Fibroblast of lung (primary cell): ENCODE measurements around the gene ME2. TPM values are rescaled to one million over a fixed set of nuclear protein-coding genes. Genes with fewer than 3 reads are reported as not detected.
"Not testable (repeated sequence)": the region's sequence is repeated elsewhere in the genome, so short reads cannot be mapped to it uniquely, and the experiment has no call there.

Experiments
- DNase-seq, 2 donors: peaks; one replicate each; pipeline versions ENCODE4 v3.0.0 to v3.0.0-alpha.2; 2010; ENCODE audit warnings: low read depth in 2 of 2
- H2AFZ ChIP-seq: 2 replicates; pipeline ENCODE4 v1.5.1; 2012; ENCODE audit warnings: low read length, control low read depth, inconsistent platforms
- H3K27ac ChIP-seq: 2 replicates; pipeline ENCODE4 v1.5.1; 2011; ENCODE audit warnings: low read length, control low read depth; ENCODE audit not compliant: insufficient read depth
- H3K27me3 ChIP-seq: 2 replicates; pipeline ENCODE4 v1.5.1; 2011; ENCODE audit warnings: mild to moderate bottlenecking, low read length; ENCODE audit not compliant: control insufficient read depth, insufficient read depth
- H3K36me3 ChIP-seq: 2 replicates; pipeline ENCODE4 v1.5.1; 2011; ENCODE audit warnings: low read length; ENCODE audit not compliant: control insufficient read depth, insufficient read depth
- H3K4me1 ChIP-seq: 2 replicates; pipeline ENCODE4 v1.5.1; 2011; ENCODE audit warnings: low read length; ENCODE audit not compliant: control insufficient read depth, insufficient read depth; ENCODE audit errors: extremely low read depth
- H3K4me2 ChIP-seq: 2 replicates; pipeline ENCODE4 v1.5.1; 2011; ENCODE audit warnings: low read length, control low read depth; ENCODE audit not compliant: insufficient read depth; ENCODE audit errors: extremely low read depth
- H3K4me3 ChIP-seq, 4 experiments: fragments of 200-600 bp in 1 of 4; sonication (generic) in 1 of 4; replicated peaks in 1 of 4; 2 replicates each; pipeline ENCODE4 v1.5.1; 2011 to 2016; ENCODE audit warnings: low read length in 4 of 4, low read depth in 3 of 4, mild to moderate bottlenecking in 3 of 4, control low read depth in 2 of 4, inconsistent platforms in 1 of 4, mixed read lengths in 1 of 4; ENCODE audit not compliant: insufficient read depth in 1 of 4; ENCODE audit errors: control extremely low read depth in 1 of 4
- H3K79me2 ChIP-seq: 2 replicates; pipeline ENCODE4 v1.5.1; 2012; ENCODE audit warnings: mild to moderate bottlenecking, low read length, inconsistent platforms; ENCODE audit not compliant: control insufficient read depth, insufficient read depth
- H3K9ac ChIP-seq: 2 replicates; pipeline ENCODE4 v1.5.1; 2011; ENCODE audit warnings: mild to moderate bottlenecking, low read length, control low read depth; ENCODE audit not compliant: insufficient read depth
- H3K9me3 ChIP-seq: 2 replicates; pipeline ENCODE4 v1.5.1; 2012; ENCODE audit warnings: low read depth, low read length; ENCODE audit not compliant: control insufficient read depth, insufficient read depth
- H4K20me1 ChIP-seq: 2 replicates; pipeline ENCODE4 v1.5.1; 2011; ENCODE audit warnings: low read length; ENCODE audit not compliant: control insufficient read depth, insufficient read depth; ENCODE audit errors: extremely low read depth
- EZH2 ChIP-seq: IDR thresholded peaks from 2 replicates; pipeline ENCODE4 v1.5.1; 2012; ENCODE audit warnings: low read length, control low read depth, mild to moderate bottlenecking; ENCODE audit errors: missing control alignments
- polyA plus RNA-seq, 2 donors: library from polyadenylated mRNA; depleted of rRNA in 1 of 2; stranded (reverse) in 1 of 2; unstranded in 1 of 2; fragments of >200 nt; gene quantifications; 2 replicates each; pipeline ENCODE4 v1.2.1, GENCODE V29; 2011 to 2012; ENCODE audit warnings: missing spikeins in 1 of 2
- total RNA-seq: library from RNA; depleted of rRNA; stranded (reverse); fragments of >200 nt; gene quantifications from 2 replicates; pipeline ENCODE4 v1.2.1, GENCODE V29; 2014
- TF ChIP-seq, protein P1 (sequence below), 2 donors: IDR thresholded peaks in 1 of 2; conservative IDR thresholded peaks in 1 of 2; 1 replicate in 1 of 2; 2 replicates in 1 of 2; pipeline ENCODE4 v1.5.1; 2011 to 2012; ENCODE audit warnings: low read length in 2 of 2, control low read depth in 1 of 2, inconsistent platforms in 1 of 2, low read depth in 1 of 2, mild to moderate bottlenecking in 1 of 2

Gene ME2
- total and polyA plus RNA-seq, 2 donors (not counting 1 experiment from before 2014, with no cell fraction given): 40.5 to 57.0 TPM

DNA sequence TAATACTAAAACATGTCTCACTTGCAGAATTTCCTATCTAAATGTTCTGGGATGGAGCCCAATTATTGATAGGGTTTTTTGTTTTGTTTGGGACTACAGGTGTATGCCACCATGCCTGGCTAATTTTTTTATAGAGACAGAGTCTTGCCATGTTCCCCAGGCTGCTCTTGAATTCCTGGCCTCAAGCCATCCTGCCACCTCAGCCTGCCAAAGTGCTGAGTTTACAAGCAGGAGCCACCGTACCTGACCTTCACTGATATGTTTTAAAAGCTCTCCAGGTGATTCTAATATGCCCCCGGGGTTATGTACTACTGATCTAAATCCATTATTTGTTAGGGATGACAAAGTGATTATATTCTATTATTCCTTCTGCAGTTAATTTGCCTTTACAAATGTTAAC lies 91.1 kb downstream of the ME2 start:
- Histone ChIP-seq H3K27ac (no peak overlapping the region), H3K4me2 (no peak overlapping the region), H4K20me1 (no peaks in the 10 kb centered on the region), H3K27me3 (no peaks in the 10 kb centered on the region), H3K9ac (no peak overlapping the region), H3K4me3 (no peak overlapping the region), H3K9me3 (no peaks in the 10 kb centered on the region), H3K36me3 (no peaks in the 10 kb centered on the region), H3K79me2 (peaks cover 11% of the 10 kb centered on the region), H3K4me1 (no peaks in the 10 kb centered on the region), H2AFZ (no peak overlapping the region)
- TF ChIP-seq, protein P1, sequence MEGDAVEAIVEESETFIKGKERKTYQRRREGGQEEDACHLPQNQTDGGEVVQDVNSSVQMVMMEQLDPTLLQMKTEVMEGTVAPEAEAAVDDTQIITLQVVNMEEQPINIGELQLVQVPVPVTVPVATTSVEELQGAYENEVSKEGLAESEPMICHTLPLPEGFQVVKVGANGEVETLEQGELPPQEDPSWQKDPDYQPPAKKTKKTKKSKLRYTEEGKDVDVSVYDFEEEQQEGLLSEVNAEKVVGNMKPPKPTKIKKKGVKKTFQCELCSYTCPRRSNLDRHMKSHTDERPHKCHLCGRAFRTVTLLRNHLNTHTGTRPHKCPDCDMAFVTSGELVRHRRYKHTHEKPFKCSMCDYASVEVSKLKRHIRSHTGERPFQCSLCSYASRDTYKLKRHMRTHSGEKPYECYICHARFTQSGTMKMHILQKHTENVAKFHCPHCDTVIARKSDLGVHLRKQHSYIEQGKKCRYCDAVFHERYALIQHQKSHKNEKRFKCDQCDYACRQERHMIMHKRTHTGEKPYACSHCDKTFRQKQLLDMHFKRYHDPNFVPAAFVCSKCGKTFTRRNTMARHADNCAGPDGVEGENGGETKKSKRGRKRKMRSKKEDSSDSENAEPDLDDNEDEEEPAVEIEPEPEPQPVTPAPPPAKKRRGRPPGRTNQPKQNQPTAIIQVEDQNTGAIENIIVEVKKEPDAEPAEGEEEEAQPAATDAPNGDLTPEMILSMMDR (conservative IDR thresholded peaks at IDR 0.05 in 1 of 2, IDR thresholded peaks at IDR 0.05 in 1 of 2; ENCODE audit: low read depth in 1 of 2, low read length in 2 of 2): no peak
- no peak for TF ChIP-seq EZH2
- no peak for DNase-seq

DNA sequence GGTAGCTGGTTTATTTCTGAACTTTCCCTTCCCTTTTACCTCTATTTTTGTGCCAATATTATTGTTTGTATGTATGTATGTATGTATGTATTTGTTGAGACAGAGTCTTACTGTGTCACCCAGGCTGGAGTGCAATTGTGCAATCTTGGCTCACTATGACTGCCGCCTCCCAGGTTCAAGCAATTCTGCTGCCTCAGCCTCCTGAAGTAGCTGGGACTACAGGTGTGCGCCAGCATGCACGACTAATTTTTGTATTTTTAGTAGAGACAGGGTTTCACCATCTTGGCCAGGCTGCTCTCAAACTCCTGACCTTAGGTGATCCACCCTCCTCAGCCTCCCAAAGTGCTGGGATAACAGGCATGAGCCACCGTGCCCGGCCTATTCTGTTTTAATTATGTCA lies 93.5 kb downstream of the ME2 start:
- H3K9me3 ChIP-seq, H3K36me3 ChIP-seq, H3K9ac ChIP-seq, H2AFZ ChIP-seq, H3K4me3 ChIP-seq, H3K4me2 ChIP-seq, H3K4me1 ChIP-seq, DNase-seq, H4K20me1 ChIP-seq, H3K27me3 ChIP-seq, H3K27ac ChIP-seq: not testable (repeated sequence)
- peaks cover 11% of the 10 kb centered on the region for H3K79me2 ChIP-seq

DNA sequence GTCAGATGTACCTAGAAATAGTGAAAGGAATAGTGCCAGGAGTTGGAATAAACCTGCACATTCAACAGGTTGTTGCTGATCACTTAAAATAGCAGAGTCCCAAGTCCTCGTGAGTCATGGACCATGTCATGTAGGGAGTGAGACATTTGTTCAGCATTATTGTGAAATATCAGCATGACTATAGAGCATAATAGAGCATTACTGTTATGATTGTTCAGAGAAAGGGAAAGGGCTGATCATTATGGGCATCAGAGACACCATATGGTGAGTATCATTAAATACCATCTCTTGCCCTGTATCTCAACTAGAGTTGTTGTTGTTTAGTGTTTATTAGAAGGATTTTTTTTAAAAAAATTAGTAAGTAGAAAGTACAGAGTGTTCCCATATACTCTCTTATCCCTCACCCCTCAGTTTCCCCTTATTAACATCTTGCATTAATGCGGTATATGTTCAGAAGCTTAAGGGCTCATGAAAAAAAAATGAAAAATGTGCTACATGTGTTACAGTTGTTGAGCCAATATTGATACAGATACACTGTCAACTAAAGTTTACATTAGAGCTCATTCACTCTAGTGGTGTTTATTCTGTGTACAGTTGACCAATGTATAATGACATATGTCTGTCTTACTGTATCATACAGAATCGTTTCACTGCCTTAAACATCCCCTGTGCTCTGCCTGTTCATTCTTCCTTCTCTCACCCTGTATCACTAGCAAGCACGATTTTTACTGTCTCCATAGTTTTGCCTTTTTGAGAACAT lies 94.6 kb downstream of the ME2 start:
- TF ChIP-seq, protein P1 (conservative IDR thresholded peaks at IDR 0.05 in 1 of 2, IDR thresholded peaks at IDR 0.05 in 1 of 2; ENCODE audit: low read depth in 1 of 2, low read length in 2 of 2): no peak
- no peak for TF ChIP-seq EZH2
- no peaks in the 10 kb centered on the region for H3K27me3 ChIP-seq
- DNase-seq: peak; percentile 45 to 59
- H3K36me3 ChIP-seq: peaks cover 4% of the 10 kb centered on the region
- H3K4me2 ChIP-seq: no peak overlapping the region
- no peaks in the 10 kb centered on the region for H3K4me1 ChIP-seq
- no peak overlapping the region for H3K4me3 ChIP-seq
- no peaks in the 10 kb centered on the region for H3K9me3 ChIP-seq
- H2AFZ ChIP-seq: no peak overlapping the region
- H3K79me2 ChIP-seq: peaks cover 11% of the 10 kb centered on the region
- H3K9ac ChIP-seq: no peak overlapping the region
- no peak overlapping the region for H3K27ac ChIP-seq
- H4K20me1 ChIP-seq: no peaks in the 10 kb centered on the region
